B cell (primary cell): Measurements from ENCODE around the gene CDC42BPA. TPM values are rescaled to one million over a fixed set of nuclear protein-coding genes. Genes with fewer than 3 reads are reported as not detected.

Experiments
- ATAC-seq: fragments of 200-7000 bp; cut with Tn5 transposase; one replicate; pipeline ENCODE4 v1.10.0; 2021; ENCODE audit warnings: low read depth, mild to moderate bottlenecking, moderate number of reproducible peaks, moderate library complexity
- CTCF ChIA-PET: fragments of 350-600 bp; sonication (Branson Sonifier 250); formaldehyde crosslinking; loops from one replicate; lab custom pipeline; 2021; ENCODE audit warnings: antibody characterized with exemption, inconsistent platforms; lab: Charles Lee
- POLR2A ChIA-PET: fragments of 350-600 bp; sonication (Branson Sonifier 250); formaldehyde crosslinking; loops from one replicate; lab custom pipeline; 2021; ENCODE audit warnings: antibody characterized with exemption; lab: Charles Lee
- DNase-seq: peaks from one replicate; pipeline ENCODE4 v3.0.0; 2013
- H2AFZ ChIP-seq: 2 replicates; pipeline ENCODE4 v1.6.1; 2012; ENCODE audit warnings: mild to moderate bottlenecking, low read depth, low read length; ENCODE audit not compliant: insufficient read depth, poor library complexity, severe bottlenecking
- H3K27ac ChIP-seq, 2 donors: 1 replicate in 1 of 2; 2 replicates in 1 of 2; pipeline ENCODE4 v1.5.1; 2012 to 2013; ENCODE audit warnings: low read length in 2 of 2, mild to moderate bottlenecking in 2 of 2, moderate library complexity in 1 of 2
- H3K27me3 ChIP-seq, 4 experiments: fragments of 200-600 bp in 1 of 4; sonication (generic) in 1 of 4; replicated peaks in 1 of 4; 1 replicate in 2 of 4; 2 replicates in 2 of 4; pipeline versions ENCODE4 v1.6.1 to v1.7.0; 2013 to 2016; ENCODE audit warnings: low read length in 3 of 4, mild to moderate bottlenecking in 2 of 4, mixed read lengths in 1 of 4, moderate library complexity in 1 of 4; ENCODE audit not compliant: insufficient read depth in 4 of 4, control insufficient read depth in 3 of 4; ENCODE audit errors: control extremely low read depth in 1 of 4
- H3K36me3 ChIP-seq, 2 experiments: replicated peaks in 1 of 2; 1 replicate in 1 of 2; 2 replicates in 1 of 2; pipeline versions ENCODE4 v1.6.1 to v1.7.1; 2013; ENCODE audit warnings: low read length in 1 of 2; ENCODE audit not compliant: insufficient read depth in 2 of 2, control insufficient read depth in 1 of 2; ENCODE audit errors: control extremely low read depth in 1 of 2, extremely low read depth in 1 of 2
- H3K4me1 ChIP-seq, 2 donors: fragments of 200-600 bp in 1 of 2; sonication (generic) in 1 of 2; 1 replicate in 1 of 2; 2 replicates in 1 of 2; pipeline versions ENCODE4 v1.5.1 to v1.6.1; 2013 to 2017; ENCODE audit warnings: low read length in 2 of 2; ENCODE audit not compliant: control insufficient read depth in 2 of 2, insufficient read depth in 2 of 2
- H3K4me2 ChIP-seq: replicated peaks from 2 replicates; pipeline ENCODE3; 2012; ENCODE audit warnings: mild to moderate bottlenecking, low read depth, low read length; ENCODE audit not compliant: poor library complexity, severe bottlenecking
- H3K4me3 ChIP-seq, 5 experiments: fragments of 200-600 bp in 1 of 5; sonication (generic) in 1 of 5; 1 replicate in 3 of 5; 2 replicates in 2 of 5; pipeline versions ENCODE4 v1.5.1 to v1.7.0; 2011 to 2016; ENCODE audit warnings: low read length in 4 of 5, mild to moderate bottlenecking in 4 of 5, low read depth in 2 of 5, control low read depth in 1 of 5, moderate library complexity in 1 of 5; ENCODE audit not compliant: insufficient read depth in 1 of 5; ENCODE audit errors: control extremely low read depth in 1 of 5, extremely low read depth in 1 of 5
- H3K79me2 ChIP-seq: fragments of 200-600 bp; sonication (generic); one replicate; pipeline ENCODE4 v1.6.0; 2016; ENCODE audit warnings: low read length; ENCODE audit not compliant: control insufficient read depth, insufficient read depth
- H3K9ac ChIP-seq: fragments of 200-600 bp; sonication (generic); 2 replicates; pipeline ENCODE4 v1.6.1; 2017; ENCODE audit warnings: mild to moderate bottlenecking, low read length, moderate library complexity
- H3K9me3 ChIP-seq, 3 donors: one replicate each; pipeline versions ENCODE4 v1.6.1 to v1.7.1; 2013; ENCODE audit warnings: low read length in 2 of 3; ENCODE audit not compliant: control insufficient read depth in 2 of 3, insufficient read depth in 1 of 3; ENCODE audit errors: control extremely low read depth in 1 of 3
- H4K20me1 ChIP-seq: 2 replicates; pipeline ENCODE4 v1.6.0; 2012; ENCODE audit warnings: mild to moderate bottlenecking, low read length; ENCODE audit not compliant: insufficient read depth, control insufficient read depth, poor library complexity, severe bottlenecking
- H3K27ac Mint-ChIP-seq: one replicate; pipeline ENCODE4 v1.8.0; 2021; ENCODE audit warnings: mixed read lengths
- H3K27me3 Mint-ChIP-seq: one replicate; pipeline ENCODE4 v1.8.0; 2021; ENCODE audit warnings: mixed read lengths
- H3K4me1 Mint-ChIP-seq: one replicate; pipeline ENCODE4 v1.8.0; 2021; ENCODE audit warnings: mixed read lengths
- H3K4me3 Mint-ChIP-seq: one replicate; pipeline ENCODE4 v1.8.0; 2021; ENCODE audit warnings: mixed read lengths
- H3K9me3 Mint-ChIP-seq: one replicate; pipeline ENCODE4 v1.8.0; 2022; ENCODE audit warnings: mixed read lengths; ENCODE audit not compliant: insufficient read depth
- CTCF ChIP-seq: fragments of 200-600 bp; IDR thresholded peaks from one replicate; pipeline ENCODE4 v1.8.0; 2022; ENCODE audit warnings: antibody characterized with exemption, mild to moderate bottlenecking
- EZH2 ChIP-seq: IDR thresholded peaks from 2 replicates; pipeline ENCODE4 v1.6.1; 2012; ENCODE audit warnings: borderline replicate concordance, low read depth, mild to moderate bottlenecking, moderate library complexity, low read length; ENCODE audit not compliant: insufficient read depth, poor library complexity, severe bottlenecking
- WGBS: methylation state at CpG from one replicate; pipeline ENCODE4 v1.1.5; 2013; ENCODE audit warnings: missing lambda C conversion rate; ENCODE audit not compliant: insufficient coverage; 5-methylcytosine and 5-hydroxymethylcytosine counted together
- intact Hi-C: fragments of 100-400 bp; cut with micrococcal nuclease; formaldehyde crosslinking; loops from one replicate; pipeline ENCODE4 v1.10.0; 2022
- polyA plus RNA-seq: library from polyadenylated mRNA; depleted of rRNA; stranded (reverse); fragments of >200 nt; gene quantifications from 2 replicates; pipeline ENCODE4 v1.2.3, GENCODE V29; 2012
- total RNA-seq, 2 donors: library from RNA; stranded (reverse); fragments of 120-200 nt in 1 of 2; gene quantifications; 1 replicate in 1 of 2; 2 replicates in 1 of 2; pipeline versions ENCODE4 v1.2.3 to v1.2.4, GENCODE V29; 2013 to 2022

CDC42BPA gene
- total and polyA plus RNA-seq, 2 donors (not counting 1 experiment from before 2014, with no cell fraction given): 0.04 to 0.69 TPM

- POLR2A ChIA-PET: no interaction called here
- intact Hi-C loops: no loop called here
- WGBS: 83% methylated on average over 2 of the region's 8 CpGs
Measured at GRCh38 chr1:227365473-227366431, 47.5 kb upstream of the CDC42BPA start.

More at GRCh38 chr1:227365473-227366431, 47.5 kb upstream of the CDC42BPA start:
- no peak overlapping the region for H2AFZ ChIP-seq
- no peaks in the 10 kb centered on the region for H3K36me3 ChIP-seq
- no peak for ATAC-seq
- H3K79me2 ChIP-seq: no peaks in the 10 kb centered on the region
- H3K27me3 Mint-ChIP-seq: peaks cover 10% of the 10 kb centered on the region
- no peak overlapping the region for H3K27ac Mint-ChIP-seq
- no peaks in the 10 kb centered on the region for H3K4me1 ChIP-seq
- no peak overlapping the region for H3K4me3 ChIP-seq
- H3K9me3 Mint-ChIP-seq: no peaks in the 10 kb centered on the region
- TF ChIP-seq CTCF: no peak
- TF ChIP-seq EZH2: no peak
- CTCF ChIA-PET: no interaction called here
- no peak overlapping the region for H3K4me3 Mint-ChIP-seq
- H3K9me3 ChIP-seq: no peaks in the 10 kb centered on the region
- no peaks in the 10 kb centered on the region for H4K20me1 ChIP-seq
- no peak for DNase-seq
- H3K4me1 Mint-ChIP-seq: no peaks in the 10 kb centered on the region
- H3K27ac ChIP-seq: no peak overlapping the region
- peaks cover 0 to 3% (median 0%) of the 10 kb centered on the region in 4 experiments for H3K27me3 ChIP-seq
- no peak overlapping the region for H3K4me2 ChIP-seq
- H3K9ac ChIP-seq: no peak overlapping the region
